ENCODE data around the gene CFAP68. TPM values are rescaled to one million over a fixed set of nuclear protein-coding genes. Genes with fewer than 3 reads are reported as not detected.
A peak's percentile ranks its signal among the peaks of the same experiment; 100 is the strongest.

Gene CFAP68
- total RNA-seq, 1 experiment from 2014 or later: 49.6 TPM

DNA sequence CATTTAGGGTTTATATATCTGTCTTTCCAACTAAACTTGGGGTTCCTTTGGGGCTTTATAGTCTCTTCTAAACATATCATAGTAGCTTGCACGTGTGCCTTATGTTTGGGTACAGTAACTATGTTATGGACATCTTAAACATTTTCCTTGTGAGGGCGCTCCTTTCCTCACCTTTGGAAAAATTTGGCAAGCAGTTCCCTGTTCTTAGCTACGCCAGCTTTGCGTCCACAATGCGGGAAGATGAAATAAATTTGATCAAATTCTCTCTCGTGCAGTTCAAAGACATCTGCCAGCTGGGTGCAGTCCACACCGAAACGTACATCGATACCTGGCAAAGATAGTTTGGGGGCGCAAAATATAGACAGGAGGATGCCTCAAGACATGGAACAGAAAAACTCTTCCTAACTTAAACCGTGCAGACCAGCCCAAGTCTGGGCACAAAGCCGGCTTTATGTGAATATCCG, 924 bp upstream of the CFAP68 start:
- peak; percentile 21 for ATAC-seq
- BruUV-seq (replicated peaks): TSS peak; percentile 80

DNA sequence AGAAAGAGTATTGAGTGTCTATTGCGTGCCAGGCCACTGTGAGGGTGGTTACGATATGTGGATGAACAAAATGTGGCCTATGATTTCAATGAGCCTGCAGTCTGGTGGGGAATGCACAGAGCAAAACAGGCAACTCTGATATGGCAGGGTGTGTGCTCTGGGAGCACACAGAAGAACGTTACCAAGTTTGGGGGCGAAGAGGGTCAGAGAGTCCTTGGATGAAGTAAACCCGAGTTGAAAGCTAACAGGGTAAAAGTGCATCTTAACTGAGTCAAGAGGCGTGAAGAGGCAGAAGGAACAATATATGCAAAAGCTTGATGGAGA, 258 bp downstream of the CFAP68 start:
- H3K4me1 ChIP-seq (ENCODE audit: control insufficient read depth in 1 of 2, insufficient read depth in 2 of 2, low read length in 2 of 2): peaks cover 3 to 15% of the 10 kb centered on the region in 2 experiments; a peak in 3 of 4 replicates
- H3K9me2 ChIP-seq (ENCODE audit: insufficient read depth): no peaks in the 10 kb centered on the region
- H3K27ac ChIP-seq (ENCODE audit: low read depth, low read length): peak overlapping the region; percentile 65
- H3K27me3 ChIP-seq (ENCODE audit: insufficient read depth, low read length): no peaks in the 10 kb centered on the region
- no peaks in the 10 kb centered on the region for H3K9me3 ChIP-seq (ENCODE audit: control insufficient read depth in 1 of 2, insufficient read depth in 1 of 2, low read depth in 1 of 2, low read length in 2 of 2)
- ATAC-seq: peak; percentile 11
- 0 out of 2 replicates have a peak, but pooled peaks have one; percentile 34 for TF ChIP-seq ZFX (IDR thresholded peaks at IDR 0.05)
- TF ChIP-seq, protein P1, sequence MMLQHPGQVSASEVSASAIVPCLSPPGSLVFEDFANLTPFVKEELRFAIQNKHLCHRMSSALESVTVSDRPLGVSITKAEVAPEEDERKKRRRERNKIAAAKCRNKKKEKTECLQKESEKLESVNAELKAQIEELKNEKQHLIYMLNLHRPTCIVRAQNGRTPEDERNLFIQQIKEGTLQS (IDR thresholded peaks at IDR 0.05): no peak
- ChIA-PET CTCF (no interaction called here), RAD21 (ENCODE audit: low non-redundant PET in 1 of 2, low total read pairs in 2 of 2, uncharacterized antibody in 2 of 2, unreplicated experiment in 2 of 2) (no interaction called here), POLR2A (interaction anchor here (1.7 kb wide), 1 partner anchor 39 kb away, joined by 3 read pairs; the partner anchor contains the start of gene C11orf52)
- peak overlapping the region; percentile 90 for H3K4me2 ChIP-seq (ENCODE audit: low read length)
- peak overlapping the region; percentile 86 for H3K9ac ChIP-seq (ENCODE audit: low read length)
- H4K20me1 ChIP-seq (ENCODE audit: insufficient read depth): no peaks in the 10 kb centered on the region
- 0 out of 2 replicates have a peak, but pooled peaks cover 4% of the 10 kb centered on the region for H3K79me2 ChIP-seq (ENCODE audit: insufficient read depth, low read length)
- H3K4me3 ChIP-seq (replicated peaks in 1 of 2; ENCODE audit: low read depth in 1 of 2, low read length in 2 of 2): peak overlapping the region; percentile 83 to 91
- H3K36me3 ChIP-seq (ENCODE audit: control insufficient read depth in 1 of 2, insufficient read depth in 2 of 2, low read length in 2 of 2): peaks cover 0 to 9% of the 10 kb centered on the region in 2 experiments; a peak in 1 of 4 replicates
- intact Hi-C loops (cut with micrococcal nuclease): loop anchor here (1.0 to 5.0 kb wide), 3 partner anchors 103 to 283 kb away; partner anchors contain the start of genes IL18, SDHD and TIMM8B
- no peak for DNase-seq (ENCODE audit: low read depth, low spot score)
- BruUV-seq (replicated peaks): TSS peak; percentile 92
- H2AFZ ChIP-seq (ENCODE audit: low read depth, low read length, poor library complexity, severe bottlenecking): no peak overlapping the region

More for the DNA sequence above, 924 bp upstream of the CFAP68 start:
- intact Hi-C loops (cut with micrococcal nuclease): loop anchor here (2.0 to 5.0 kb wide), 2 partner anchors 208 to 284 kb away; partner anchors contain the start of genes IL18, SDHD and TIMM8B
- H3K36me3 ChIP-seq (ENCODE audit: control insufficient read depth in 1 of 2, insufficient read depth in 2 of 2, low read length in 2 of 2): peaks cover 0 to 9% of the 10 kb centered on the region in 2 experiments; a peak in 1 of 4 replicates
- H3K4me2 ChIP-seq (ENCODE audit: low read length): peak overlapping the region; percentile 90
- H3K79me2 ChIP-seq (ENCODE audit: insufficient read depth, low read length): 0 out of 2 replicates have a peak, but pooled peaks cover 4% of the 10 kb centered on the region
- ChIA-PET RAD21 (ENCODE audit: low non-redundant PET in 1 of 2, low total read pairs in 2 of 2, uncharacterized antibody in 2 of 2, unreplicated experiment in 2 of 2) (no interaction called here), POLR2A (no interaction called here), CTCF (interaction anchor here (1.2 kb wide), 1 partner anchor 104 kb away, joined by 4 read pairs; no protein-coding TSS in a partner anchor)
- TF ChIP-seq, protein P2, sequence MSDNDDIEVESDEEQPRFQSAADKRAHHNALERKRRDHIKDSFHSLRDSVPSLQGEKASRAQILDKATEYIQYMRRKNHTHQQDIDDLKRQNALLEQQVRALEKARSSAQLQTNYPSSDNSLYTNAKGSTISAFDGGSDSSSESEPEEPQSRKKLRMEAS (IDR thresholded peaks at IDR 0.05): 0 out of 2 replicates have a peak, but pooled peaks have one; percentile 82
- peak; percentile 12; the same call in 1 of the 2 replicates for TF ChIP-seq JUND (IDR thresholded peaks at IDR 0.05)
- no peak for TF ChIP-seq SP1 (IDR thresholded peaks at IDR 0.05; ENCODE audit: low read depth)
- TF ChIP-seq, protein P3, sequence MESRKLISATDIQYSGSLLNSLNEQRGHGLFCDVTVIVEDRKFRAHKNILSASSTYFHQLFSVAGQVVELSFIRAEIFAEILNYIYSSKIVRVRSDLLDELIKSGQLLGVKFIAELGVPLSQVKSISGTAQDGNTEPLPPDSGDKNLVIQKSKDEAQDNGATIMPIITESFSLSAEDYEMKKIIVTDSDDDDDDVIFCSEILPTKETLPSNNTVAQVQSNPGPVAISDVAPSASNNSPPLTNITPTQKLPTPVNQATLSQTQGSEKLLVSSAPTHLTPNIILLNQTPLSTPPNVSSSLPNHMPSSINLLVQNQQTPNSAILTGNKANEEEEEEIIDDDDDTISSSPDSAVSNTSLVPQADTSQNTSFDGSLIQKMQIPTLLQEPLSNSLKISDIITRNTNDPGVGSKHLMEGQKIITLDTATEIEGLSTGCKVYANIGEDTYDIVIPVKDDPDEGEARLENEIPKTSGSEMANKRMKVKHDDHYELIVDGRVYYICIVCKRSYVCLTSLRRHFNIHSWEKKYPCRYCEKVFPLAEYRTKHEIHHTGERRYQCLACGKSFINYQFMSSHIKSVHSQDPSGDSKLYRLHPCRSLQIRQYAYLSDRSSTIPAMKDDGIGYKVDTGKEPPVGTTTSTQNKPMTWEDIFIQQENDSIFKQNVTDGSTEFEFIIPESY (IDR thresholded peaks at IDR 0.05; ENCODE audit: extremely low read depth, insufficient replicate concordance, low read length): no peak
- no peak for TF ChIP-seq CEBPB (IDR thresholded peaks at IDR 0.05; ENCODE audit: low read depth)
- TF ChIP-seq FOSL1 (IDR thresholded peaks at IDR 0.05; ENCODE audit: low read depth): no peak
- H3K27ac ChIP-seq (ENCODE audit: low read depth, low read length): peak overlapping the region; percentile 65
- H3K4me3 ChIP-seq (replicated peaks in 1 of 2; ENCODE audit: low read depth in 1 of 2, low read length in 2 of 2): peak overlapping the region; percentile 83 to 91
- no peaks in the 10 kb centered on the region for H4K20me1 ChIP-seq (ENCODE audit: insufficient read depth)
- no peaks in the 10 kb centered on the region for H3K9me2 ChIP-seq (ENCODE audit: insufficient read depth)
- H2AFZ ChIP-seq (ENCODE audit: low read depth, low read length, poor library complexity, severe bottlenecking): peak overlapping the region; percentile 88
- peaks cover 3 to 15% of the 10 kb centered on the region in 2 experiments; a peak in 3 of 4 replicates for H3K4me1 ChIP-seq (ENCODE audit: control insufficient read depth in 1 of 2, insufficient read depth in 2 of 2, low read length in 2 of 2)
- H3K27me3 ChIP-seq (ENCODE audit: insufficient read depth, low read length): no peaks in the 10 kb centered on the region
- peak overlapping the region; percentile 86 for H3K9ac ChIP-seq (ENCODE audit: low read length)
- DNase-seq (ENCODE audit: low read depth, low spot score): peak; percentile 3
- no peaks in the 10 kb centered on the region for H3K9me3 ChIP-seq (ENCODE audit: control insufficient read depth in 1 of 2, insufficient read depth in 1 of 2, low read depth in 1 of 2, low read length in 2 of 2)
